Measurements from ENCODE around the gene PPM1K.

DNA sequence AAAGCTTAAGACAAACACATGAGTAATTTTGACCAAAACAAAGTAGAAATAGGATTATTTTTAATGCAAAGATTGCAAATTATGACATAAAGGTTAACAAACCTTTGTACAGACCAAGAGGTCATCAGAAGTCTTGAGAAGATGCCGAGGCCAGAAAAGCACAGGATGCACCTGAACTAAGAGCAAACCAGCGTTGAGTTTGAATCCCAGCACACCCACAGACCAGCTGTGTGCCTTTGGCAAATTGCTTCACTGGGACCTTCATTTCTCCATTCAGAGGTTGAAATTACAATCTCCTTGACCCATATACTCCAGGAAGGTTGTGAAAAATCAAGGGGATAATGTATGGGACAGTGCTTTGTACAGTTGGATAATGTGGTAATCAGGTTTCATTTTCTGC lies 56.6 kb downstream of the PPM1K start:
- TF ChIP-seq POLR2A (IDR thresholded peaks at IDR 0.05): no peak
- TF ChIP-seq, protein P1, sequence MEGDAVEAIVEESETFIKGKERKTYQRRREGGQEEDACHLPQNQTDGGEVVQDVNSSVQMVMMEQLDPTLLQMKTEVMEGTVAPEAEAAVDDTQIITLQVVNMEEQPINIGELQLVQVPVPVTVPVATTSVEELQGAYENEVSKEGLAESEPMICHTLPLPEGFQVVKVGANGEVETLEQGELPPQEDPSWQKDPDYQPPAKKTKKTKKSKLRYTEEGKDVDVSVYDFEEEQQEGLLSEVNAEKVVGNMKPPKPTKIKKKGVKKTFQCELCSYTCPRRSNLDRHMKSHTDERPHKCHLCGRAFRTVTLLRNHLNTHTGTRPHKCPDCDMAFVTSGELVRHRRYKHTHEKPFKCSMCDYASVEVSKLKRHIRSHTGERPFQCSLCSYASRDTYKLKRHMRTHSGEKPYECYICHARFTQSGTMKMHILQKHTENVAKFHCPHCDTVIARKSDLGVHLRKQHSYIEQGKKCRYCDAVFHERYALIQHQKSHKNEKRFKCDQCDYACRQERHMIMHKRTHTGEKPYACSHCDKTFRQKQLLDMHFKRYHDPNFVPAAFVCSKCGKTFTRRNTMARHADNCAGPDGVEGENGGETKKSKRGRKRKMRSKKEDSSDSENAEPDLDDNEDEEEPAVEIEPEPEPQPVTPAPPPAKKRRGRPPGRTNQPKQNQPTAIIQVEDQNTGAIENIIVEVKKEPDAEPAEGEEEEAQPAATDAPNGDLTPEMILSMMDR (IDR thresholded peaks at IDR 0.05): no peak
